ENCODE measurements around the gene FOXB2. TPM values are rescaled to one million over a fixed set of nuclear protein-coding genes. Genes with fewer than 3 reads are reported as not detected.

Gene FOXB2
- total RNA-seq, 4 donors from 2014 or later, result not detected

GRCh38 chr9:77018058-77018968 is 1.1 kb upstream of the FOXB2 start:
- DNase-seq, result no peak
- WGBS, 2 donors (ENCODE audit: low coverage in 1 of 2), result 9 to 10% methylated on average over 6 to 49 of the region's 64 CpGs
- H3K36me3 ChIP-seq, result no peaks in the 10 kb centered on the region
- no peak overlapping the region for H3K27ac ChIP-seq
- TF ChIP-seq CTCF (IDR thresholded peaks at IDR 0.05), result no peak
- no peak for TF ChIP-seq POLR2AphosphoS5 (IDR thresholded peaks at IDR 0.05)
- no peak for TF ChIP-seq POLR2A (IDR thresholded peaks at IDR 0.05)
- H3K4me1 ChIP-seq, result peaks cover 7 to 61% (median 26%) of the 10 kb centered on the region in 4 donors
- H3K9me3 ChIP-seq, result no peaks in the 10 kb centered on the region
- H3K27me3 ChIP-seq, result peaks cover 100% of the 10 kb centered on the region
- H3K4me3 ChIP-seq, result peak overlapping the region in 1 of 4 donors; percentile 14
- intact Hi-C loops (cut with DNase I; ENCODE audit: low total_unique reads), result no loop called here
- in situ Hi-C loops (cut with MboI; ENCODE audit: low pct_ligation_motif_present in 1 of 4, low pct_unique_long_range_greater_than_20kb in 1 of 4, low sequenced_read_pairs in 3 of 4), result loop anchor here in 3 of 4 donors (25.0 kb wide), 2 partner anchors 556 to 581 kb away; partner anchors contain the start of gene GCNT1 (in 1 of the 3)

- intact Hi-C loops (cut with DNase I; ENCODE audit: low total_unique reads) (no loop called here), in situ Hi-C loops (cut with MboI; ENCODE audit: low pct_ligation_motif_present in 1 of 4, low pct_unique_long_range_greater_than_20kb in 1 of 4, low sequenced_read_pairs in 3 of 4) (loop anchor here in 3 of 4 donors (25.0 kb wide), 2 partner anchors 557 to 582 kb away; partner anchors contain the start of gene GCNT1 (in 1 of the 3))
- no peak for DNase-seq
- Histone ChIP-seq H3K27ac (no peak overlapping the region), H3K27me3 (peaks cover 100% of the 10 kb centered on the region), H3K4me3 (peak overlapping the region in 1 of 4 donors; percentile 14), H3K4me1 (peaks cover 7 to 61% (median 26%) of the 10 kb centered on the region in 4 donors), H3K36me3 (no peaks in the 10 kb centered on the region), H3K9me3 (no peaks in the 10 kb centered on the region)
- TF ChIP-seq EP300 (IDR thresholded peaks at IDR 0.05; ENCODE audit: low read depth) (no peak), POLR2A (IDR thresholded peaks at IDR 0.05) (no peak), CTCF (IDR thresholded peaks at IDR 0.05) (no peak), POLR2AphosphoS5 (IDR thresholded peaks at IDR 0.05) (no peak)
- WGBS, 2 donors (ENCODE audit: low coverage in 1 of 2), result 8% methylated on average over 9 of the region's 12 CpGs; no CpG with 5 or more reads in 1 of the 2 donors
These were observed 553 bp upstream of the FOXB2 start for GRCh38 chr9:77018969-77019235.

GRCh38 chr9:77019926-77020412 is 514 bp downstream of the FOXB2 start:
- intact Hi-C loops (cut with DNase I; ENCODE audit: low total_unique reads) (no loop called here), in situ Hi-C loops (cut with MboI; ENCODE audit: low pct_ligation_motif_present in 1 of 4, low pct_unique_long_range_greater_than_20kb in 1 of 4, low sequenced_read_pairs in 3 of 4) (loop anchor here in 3 of 4 donors (25.0 kb wide), 2 partner anchors 558 to 583 kb away; partner anchors contain the start of gene GCNT1 (in 1 of the 3))
- no peaks in the 10 kb centered on the region for H3K36me3 ChIP-seq
- 7 to 23% methylated on average over 3 to 24 of the region's 58 CpGs for WGBS, 2 donors (ENCODE audit: low coverage in 1 of 2)
- H3K27ac ChIP-seq, result no peak overlapping the region
- peak overlapping the region in 1 of 4 donors; percentile 27 for H3K4me3 ChIP-seq
- no peaks in the 10 kb centered on the region for H3K9me3 ChIP-seq
- DNase-seq, result no peak
- TF ChIP-seq POLR2AphosphoS5 (IDR thresholded peaks at IDR 0.05), result no peak
- TF ChIP-seq POLR2A (IDR thresholded peaks at IDR 0.05), result no peak
- no peak for TF ChIP-seq CTCF (IDR thresholded peaks at IDR 0.05)
- no peak for TF ChIP-seq EP300 (IDR thresholded peaks at IDR 0.05; ENCODE audit: low read depth)
- H3K4me1 ChIP-seq, result peaks cover 7 to 57% (median 24%) of the 10 kb centered on the region in 4 donors
- peaks cover 100% of the 10 kb centered on the region for H3K27me3 ChIP-seq

All from transverse colon (tissue), 4 donors.